ENCODE data around the gene HACD2. TPM values are rescaled to one million over a fixed set of nuclear protein-coding genes. Genes with fewer than 3 reads are reported as not detected.

Gene HACD2
- total RNA-seq, 1 experiment from 2014 or later, result 27.4 TPM

DNA sequence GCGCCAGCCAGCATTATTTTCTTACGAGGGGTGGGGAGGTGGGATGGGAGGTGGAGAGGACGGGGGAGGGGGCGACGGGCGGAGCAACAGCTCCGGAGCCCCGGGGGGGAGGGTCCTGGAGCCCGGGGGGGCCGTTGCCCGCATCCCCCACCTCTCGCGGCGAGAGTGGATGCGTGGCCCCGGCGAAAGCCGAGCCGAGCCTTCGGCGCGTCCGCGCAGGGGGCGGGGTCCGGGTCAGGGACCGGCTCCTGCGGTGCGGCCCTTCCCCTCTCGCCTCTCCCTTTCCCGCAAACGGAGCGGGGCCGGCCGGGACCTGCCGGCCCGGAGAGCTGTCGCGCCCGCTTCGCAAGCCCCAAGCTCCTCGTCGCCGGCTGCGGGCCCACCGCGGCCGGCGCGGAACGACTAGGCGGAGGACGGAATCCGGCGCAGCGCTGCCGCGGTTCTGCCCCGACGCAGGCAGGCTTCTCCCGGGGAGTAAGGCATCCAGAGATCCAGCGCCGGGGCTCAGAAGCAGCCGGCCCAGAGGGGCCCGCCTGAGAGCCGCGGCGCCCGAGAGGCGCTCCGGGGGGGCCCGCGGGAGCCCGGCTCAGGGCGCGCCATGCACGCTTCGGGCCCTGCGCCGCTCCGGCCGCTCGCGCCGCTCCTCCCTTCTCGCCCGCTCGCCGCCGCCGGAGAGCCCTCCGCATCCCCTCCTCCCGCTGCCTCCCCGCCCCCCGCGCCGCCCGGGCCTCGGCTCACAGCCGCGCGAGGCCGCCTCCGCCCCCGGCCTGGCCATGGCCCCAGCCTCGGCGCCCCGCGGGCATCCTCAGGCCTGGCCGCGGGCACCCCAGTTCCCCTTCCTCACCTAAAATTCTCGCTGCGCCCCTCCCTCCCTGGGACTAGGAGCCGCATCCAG lies 135.5 kb downstream of the HACD2 start:
- H2BK15ac ChIP-seq (ENCODE audit: low read depth, low read length), result no peak overlapping the region
- H3K4me2 ChIP-seq (ENCODE audit: insufficient read depth, insufficient read length, low read length), result peak overlapping the region; percentile 58
- peak; percentile 52 for DNase-seq
- H3K9ac ChIP-seq (ENCODE audit: extremely low read depth, insufficient read length, low read length), result no peak overlapping the region
- TF ChIP-seq, protein P1, sequence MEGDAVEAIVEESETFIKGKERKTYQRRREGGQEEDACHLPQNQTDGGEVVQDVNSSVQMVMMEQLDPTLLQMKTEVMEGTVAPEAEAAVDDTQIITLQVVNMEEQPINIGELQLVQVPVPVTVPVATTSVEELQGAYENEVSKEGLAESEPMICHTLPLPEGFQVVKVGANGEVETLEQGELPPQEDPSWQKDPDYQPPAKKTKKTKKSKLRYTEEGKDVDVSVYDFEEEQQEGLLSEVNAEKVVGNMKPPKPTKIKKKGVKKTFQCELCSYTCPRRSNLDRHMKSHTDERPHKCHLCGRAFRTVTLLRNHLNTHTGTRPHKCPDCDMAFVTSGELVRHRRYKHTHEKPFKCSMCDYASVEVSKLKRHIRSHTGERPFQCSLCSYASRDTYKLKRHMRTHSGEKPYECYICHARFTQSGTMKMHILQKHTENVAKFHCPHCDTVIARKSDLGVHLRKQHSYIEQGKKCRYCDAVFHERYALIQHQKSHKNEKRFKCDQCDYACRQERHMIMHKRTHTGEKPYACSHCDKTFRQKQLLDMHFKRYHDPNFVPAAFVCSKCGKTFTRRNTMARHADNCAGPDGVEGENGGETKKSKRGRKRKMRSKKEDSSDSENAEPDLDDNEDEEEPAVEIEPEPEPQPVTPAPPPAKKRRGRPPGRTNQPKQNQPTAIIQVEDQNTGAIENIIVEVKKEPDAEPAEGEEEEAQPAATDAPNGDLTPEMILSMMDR (conservative IDR thresholded peaks at IDR 0.05), result no peak
- H2BK120ac ChIP-seq (ENCODE audit: low read depth, low read length, poor library complexity, severe bottlenecking), result no peak overlapping the region
- no peak overlapping the region for H4K91ac ChIP-seq (ENCODE audit: insufficient read length, low read depth, low read length)
- H3T11ph ChIP-seq (ENCODE audit: low read length), result no peak overlapping the region
- no peak overlapping the region for H3K14ac ChIP-seq (ENCODE audit: insufficient read depth, low read length)
- H2BK20ac ChIP-seq (ENCODE audit: low read depth, low read length, poor library complexity, severe bottlenecking), result no peak overlapping the region
- no peaks in the 10 kb centered on the region for H3K4me1 ChIP-seq (ENCODE audit: insufficient read depth, low read length)
- peaks cover 9% of the 10 kb centered on the region for H3K23me2 ChIP-seq (ENCODE audit: insufficient read length, low read depth, low read length, poor library complexity, severe bottlenecking)
- H4K5ac ChIP-seq (ENCODE audit: insufficient read length, low read depth, low read length), result no peak overlapping the region
- H3K27me3 ChIP-seq (ENCODE audit: insufficient read depth, low read length), result peaks cover 9% of the 10 kb centered on the region; the same call in 1 of the 2 replicates
- no peaks in the 10 kb centered on the region for H3K9me3 ChIP-seq (ENCODE audit: control insufficient read depth, low read depth, low read length)
- Mint-ChIP-seq H3K27ac (no peak overlapping the region), H3K9me3 (0 out of 5 replicates have a peak, but pooled peaks cover 0 to 2% of the 10 kb centered on the region in 2 experiments), H3K4me3 (peak overlapping the region; percentile 61 to 81), H3K4me1 (peaks cover 11 to 17% of the 10 kb centered on the region in 2 experiments), H3K36me3 (ENCODE audit: insufficient read depth in 1 of 3, low read depth in 3 of 3) (no peaks in the 10 kb centered on the region; a peak in 1 of 7 replicates), H3K27me3 (ENCODE audit: low read depth) (peaks cover 72% of the 10 kb centered on the region)
- no peaks in the 10 kb centered on the region for H3K79me1 ChIP-seq (ENCODE audit: insufficient read depth, low read depth, low read length, poor library complexity, severe bottlenecking)
- no peak overlapping the region for H2BK5ac ChIP-seq (ENCODE audit: insufficient read length, low read length)
- H2AFZ ChIP-seq (ENCODE audit: low read length), result no peak overlapping the region
- no peak overlapping the region for H3K23ac ChIP-seq (ENCODE audit: insufficient read length, low read depth, low read length)
- no peak overlapping the region for H3K27ac ChIP-seq (ENCODE audit: insufficient read length, low read depth, low read length)
- no peak overlapping the region for H3K18ac ChIP-seq (ENCODE audit: insufficient read length, low read depth, low read length)
- no peak overlapping the region for H3K4ac ChIP-seq (ENCODE audit: low read depth, low read length)
- H4K20me1 ChIP-seq (ENCODE audit: control insufficient read depth, insufficient read depth, insufficient read length), result no peaks in the 10 kb centered on the region
- H3K56ac ChIP-seq (ENCODE audit: insufficient read length, low read depth, low read length), result no peak overlapping the region
- WGBS (ENCODE audit: extremely low coverage, insufficient read length, low lambda C conversion rate), result no CpG with 5 or more reads among the region's 114 CpGs
- H2BK12ac ChIP-seq (ENCODE audit: insufficient read length, low read depth, low read length), result no peak overlapping the region
- no peak overlapping the region for H2AK5ac ChIP-seq (ENCODE audit: insufficient read length, low read length)
- no peaks in the 10 kb centered on the region for H3K79me2 ChIP-seq (ENCODE audit: insufficient read depth, low read length)
- no peak overlapping the region for H4K8ac ChIP-seq (replicated peaks; ENCODE audit: insufficient read length, low read depth, low read length)

All from H9 (cell line).